DND-41 (cell line): Measurements from ENCODE around the gene RELL2.

Source experiments
- CTCF ChIP-seq: IDR thresholded peaks from 2 replicates; pipeline ENCODE4 v1.5.1; 2012; ENCODE audit warnings: borderline replicate concordance, low read length, moderate library complexity, mild to moderate bottlenecking; ENCODE audit not compliant: poor library complexity, severe bottlenecking; ENCODE audit errors: extremely low read depth
- EZH2 ChIP-seq: IDR thresholded peaks from 3 replicates; pipeline ENCODE4 v1.6.1; 2012; ENCODE audit warnings: borderline replicate concordance, low read depth, mild to moderate bottlenecking, moderate library complexity, low read length, inconsistent platforms; ENCODE audit not compliant: severe bottlenecking

- TF ChIP-seq CTCF (no peak), EZH2 (no peak)
Measured at GRCh38 chr5:141598391-141599345, 38.1 kb upstream of the RELL2 start.
